HG03558 (cell line): ENCODE measurements around the gene CDK5R2.

ENCODE experiments used
- ATAC-seq: cut with Tn5 transposase; IDR thresholded peaks from one replicate; pipeline ENCODE4 v1.9.1; 2021; ENCODE audit warnings: moderate number of reproducible peaks; ENCODE audit not compliant: unreplicated experiment; ENCODE audit errors: extremely low read depth

The CDK5R2 gene

GRCh38 chr2:218961651-218962570 lies 2.4 kb downstream of the CDK5R2 start:
- ATAC-seq, result no peak

- no peak for ATAC-seq
These were observed 3.5 kb downstream of the CDK5R2 start for GRCh38 chr2:218962859-218963492.

GRCh38 chr2:218963601-218964000 lies 4.1 kb downstream of the CDK5R2 start:
- no peak for ATAC-seq

GRCh38 chr2:218964041-218964771 lies 4.7 kb downstream of the CDK5R2 start:
- ATAC-seq, result no peak

- ATAC-seq, result no peak
These were observed 11.4 kb downstream of the CDK5R2 start for GRCh38 chr2:218970894-218971293.

- ATAC-seq, result no peak
These were observed 15.8 kb downstream of the CDK5R2 start for GRCh38 chr2:218975060-218975777.

- no peak for ATAC-seq
These were observed 20.6 kb downstream of the CDK5R2 start for GRCh38 chr2:218979846-218980734.

- ATAC-seq, result no peak
These were observed 21.4 kb downstream of the CDK5R2 start for GRCh38 chr2:218980735-218981389.

GRCh38 chr2:218981390-218981880 lies 22.0 kb downstream of the CDK5R2 start:
- ATAC-seq, result no peak

- no peak for ATAC-seq
These were observed 22.6 kb downstream of the CDK5R2 start for GRCh38 chr2:218981881-218982585.

- no peak for ATAC-seq
These were observed 23.3 kb downstream of the CDK5R2 start for GRCh38 chr2:218982586-218983262.

GRCh38 chr2:218983263-218983933 lies 23.9 kb downstream of the CDK5R2 start:
- no peak for ATAC-seq

- ATAC-seq, result no peak
These were observed 24.4 kb downstream of the CDK5R2 start for GRCh38 chr2:218983934-218984238.

- ATAC-seq, result no peak
These were observed 25.0 kb downstream of the CDK5R2 start for GRCh38 chr2:218984239-218985020.

- no peak for ATAC-seq
These were observed 25.5 kb downstream of the CDK5R2 start, which contains the start of gene FEV for GRCh38 chr2:218985021-218985324. FEV (minus strand) TSS chr2:218985184; CDS start chr2:218985075, 109 bp downstream.

- no peak for ATAC-seq
These were observed 26.0 kb downstream of the CDK5R2 start for GRCh38 chr2:218985325-218986091.
